GM12865 (cell line): Measurements from ENCODE around the gene UBE2U.

Source experiments
- DNase-seq: peaks from one replicate; pipeline ENCODE4 v3.0.0; 2010; ENCODE audit warnings: low read depth
- H3K4me3 ChIP-seq: 2 replicates; pipeline ENCODE4 v1.5.1; 2011; ENCODE audit warnings: mild to moderate bottlenecking, low read depth, low read length, control low read depth
- CTCF ChIP-seq: IDR thresholded peaks from 2 replicates; pipeline ENCODE4 v1.5.1; 2011; ENCODE audit warnings: low read length, control low read depth, low read depth, inconsistent platforms; ENCODE audit not compliant: insufficient read depth; ENCODE audit errors: missing control alignments

UBE2U gene

GRCh38 chr1:64287071-64287470 is 83.6 kb downstream of the UBE2U start:
- H3K4me3 ChIP-seq = no peak overlapping the region
- DNase-seq = no peak
- TF ChIP-seq CTCF = no peak

GRCh38 chr1:64290420-64290819 is 87.0 kb downstream of the UBE2U start:
- TF ChIP-seq CTCF = no peak

GRCh38 chr1:64291931-64292330 is 88.5 kb downstream of the UBE2U start:
- DNase-seq = no peak
- TF ChIP-seq CTCF = no peak
- no peak overlapping the region for H3K4me3 ChIP-seq

More at GRCh38 chr1:64290420-64290819, 87.0 kb downstream of the UBE2U start:
- DNase-seq = no peak
- H3K4me3 ChIP-seq = no peak overlapping the region

GRCh38 chr1:64292399-64292798 is 89.0 kb downstream of the UBE2U start:
- TF ChIP-seq CTCF = no peak
- no peak overlapping the region for H3K4me3 ChIP-seq
- DNase-seq = no peak

- TF ChIP-seq CTCF = no peak
- H3K4me3 ChIP-seq = no peak overlapping the region
- DNase-seq = no peak
These were observed 90.4 kb downstream of the UBE2U start for GRCh38 chr1:64293820-64294219.

- no peak for TF ChIP-seq CTCF
- DNase-seq = no peak
These were observed 91.7 kb downstream of the UBE2U start for GRCh38 chr1:64295136-64295535.

GRCh38 chr1:64295561-64295960 is 92.1 kb downstream of the UBE2U start:
- no peak for TF ChIP-seq CTCF
- H3K4me3 ChIP-seq = no peak overlapping the region
- no peak for DNase-seq

More at GRCh38 chr1:64295136-64295535, 91.7 kb downstream of the UBE2U start:
- no peak overlapping the region for H3K4me3 ChIP-seq
